Osteoblast (primary cell): ENCODE measurements around the gene DDX42. TPM values are rescaled to one million over a fixed set of nuclear protein-coding genes. Genes with fewer than 3 reads are reported as not detected.
"Not testable (repeated sequence)": the region's sequence is repeated elsewhere in the genome, so short reads cannot be mapped to it uniquely, and the experiment has no call there.

Experiments used
- DNase-seq: peaks from one replicate; pipeline ENCODE4 v3.0.0; 2011; ENCODE audit warnings: low spot score, mixed read lengths; ENCODE audit not compliant: insufficient read length; ENCODE audit errors: missing footprints
- H2AFZ ChIP-seq: 2 replicates; pipeline ENCODE4 v1.6.0; 2011; ENCODE audit warnings: mild to moderate bottlenecking, low read length
- H3K27ac ChIP-seq: 2 replicates; pipeline ENCODE4 v1.5.1; 2011; ENCODE audit warnings: mild to moderate bottlenecking, low read depth, low read length, moderate library complexity
- H3K27me3 ChIP-seq: 2 replicates; pipeline ENCODE4 v1.6.0; 2012; ENCODE audit warnings: mild to moderate bottlenecking, control low read depth, inconsistent platforms, low read length, moderate library complexity; ENCODE audit not compliant: insufficient read depth
- H3K36me3 ChIP-seq: 2 replicates; pipeline ENCODE4 v1.5.1; 2011; ENCODE audit warnings: mild to moderate bottlenecking, low read length, control low read depth, moderate library complexity; ENCODE audit not compliant: insufficient read depth
- H3K4me1 ChIP-seq: 2 replicates; pipeline ENCODE4 v1.5.1; 2011; ENCODE audit warnings: mild to moderate bottlenecking, low read length, control low read depth, moderate library complexity; ENCODE audit not compliant: insufficient read depth
- H3K4me2 ChIP-seq: 2 replicates; pipeline ENCODE4 v1.6.0; 2011; ENCODE audit warnings: mild to moderate bottlenecking, low read length; ENCODE audit not compliant: insufficient read depth
- H3K4me3 ChIP-seq: fragments of 200-600 bp; sonication (generic); 3 replicates; pipeline ENCODE4 v1.5.1; 2012; ENCODE audit warnings: mild to moderate bottlenecking, low read length, inconsistent platforms; ENCODE audit not compliant: insufficient read depth
- H3K79me2 ChIP-seq: 2 replicates; pipeline ENCODE4 v1.6.0; 2012; ENCODE audit warnings: mild to moderate bottlenecking, low read length, control low read depth, inconsistent platforms; ENCODE audit not compliant: insufficient read depth
- H3K9me3 ChIP-seq: 2 replicates; pipeline ENCODE4 v1.5.1; 2011; ENCODE audit warnings: low read depth, low read length, control low read depth
- H4K20me1 ChIP-seq: 2 replicates; pipeline ENCODE4 v1.6.0; 2012; ENCODE audit warnings: mild to moderate bottlenecking, low read length, control low read depth; ENCODE audit not compliant: insufficient read depth
- total RNA-seq: library from RNA; depleted of rRNA; stranded (reverse); fragments of >200 nt; gene quantifications from 2 replicates; pipeline ENCODE4 v1.2.3, GENCODE V29; 2012
- TF ChIP-seq, protein P1 (sequence below): IDR thresholded peaks from 2 replicates; pipeline ENCODE4 v1.5.1; 2011; ENCODE audit warnings: mild to moderate bottlenecking, low read depth, low read length, moderate library complexity; ENCODE audit errors: extremely low read depth

DDX42 gene
- total RNA-seq, 1 donor = 77.4 TPM

DNA sequence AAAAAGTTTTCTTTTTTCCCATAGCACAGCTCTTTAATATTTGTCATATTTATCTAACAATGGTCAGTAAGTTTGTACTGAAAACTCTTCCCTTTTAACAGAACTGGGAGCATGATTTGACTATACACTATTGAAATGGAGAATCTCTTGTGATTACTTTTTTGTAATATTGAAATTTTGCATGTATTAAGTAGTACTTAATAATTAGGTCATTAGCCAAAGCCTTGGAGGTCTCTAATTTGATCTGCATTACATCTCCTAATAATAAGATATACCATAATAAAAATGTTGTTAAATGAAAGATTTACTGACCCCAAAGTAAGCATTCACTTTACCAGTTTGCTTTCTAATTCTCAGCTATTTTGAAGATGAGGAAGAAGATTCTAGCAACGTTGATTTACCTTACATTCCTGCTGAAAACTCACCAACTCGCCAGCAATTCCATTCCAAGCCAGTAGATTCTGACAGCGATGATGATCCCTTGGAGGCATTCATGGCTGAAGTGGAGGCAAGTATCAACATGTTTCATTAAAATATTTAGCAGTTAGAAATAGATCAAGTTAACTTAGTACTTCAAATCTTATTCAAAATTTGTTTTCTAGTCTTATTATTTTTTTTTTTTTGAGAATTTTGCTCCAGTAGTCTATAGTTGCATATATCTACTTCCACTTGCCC is 18.2 kb downstream of the DDX42 start:
- Histone ChIP-seq H3K9me3 (no peaks in the 10 kb centered on the region), H2AFZ (no peak overlapping the region), H3K27me3 (no peaks in the 10 kb centered on the region), H3K4me1 (no peaks in the 10 kb centered on the region), H3K79me2 (peaks cover 75% of the 10 kb centered on the region), H3K4me2 (no peak overlapping the region), H3K27ac (no peak overlapping the region), H3K4me3 (no peak overlapping the region), H3K36me3 (peaks cover 84% of the 10 kb centered on the region), H4K20me1 (peaks cover 12% of the 10 kb centered on the region)
- no peak for DNase-seq
- TF ChIP-seq, protein P1, sequence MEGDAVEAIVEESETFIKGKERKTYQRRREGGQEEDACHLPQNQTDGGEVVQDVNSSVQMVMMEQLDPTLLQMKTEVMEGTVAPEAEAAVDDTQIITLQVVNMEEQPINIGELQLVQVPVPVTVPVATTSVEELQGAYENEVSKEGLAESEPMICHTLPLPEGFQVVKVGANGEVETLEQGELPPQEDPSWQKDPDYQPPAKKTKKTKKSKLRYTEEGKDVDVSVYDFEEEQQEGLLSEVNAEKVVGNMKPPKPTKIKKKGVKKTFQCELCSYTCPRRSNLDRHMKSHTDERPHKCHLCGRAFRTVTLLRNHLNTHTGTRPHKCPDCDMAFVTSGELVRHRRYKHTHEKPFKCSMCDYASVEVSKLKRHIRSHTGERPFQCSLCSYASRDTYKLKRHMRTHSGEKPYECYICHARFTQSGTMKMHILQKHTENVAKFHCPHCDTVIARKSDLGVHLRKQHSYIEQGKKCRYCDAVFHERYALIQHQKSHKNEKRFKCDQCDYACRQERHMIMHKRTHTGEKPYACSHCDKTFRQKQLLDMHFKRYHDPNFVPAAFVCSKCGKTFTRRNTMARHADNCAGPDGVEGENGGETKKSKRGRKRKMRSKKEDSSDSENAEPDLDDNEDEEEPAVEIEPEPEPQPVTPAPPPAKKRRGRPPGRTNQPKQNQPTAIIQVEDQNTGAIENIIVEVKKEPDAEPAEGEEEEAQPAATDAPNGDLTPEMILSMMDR = no peak

DNA sequence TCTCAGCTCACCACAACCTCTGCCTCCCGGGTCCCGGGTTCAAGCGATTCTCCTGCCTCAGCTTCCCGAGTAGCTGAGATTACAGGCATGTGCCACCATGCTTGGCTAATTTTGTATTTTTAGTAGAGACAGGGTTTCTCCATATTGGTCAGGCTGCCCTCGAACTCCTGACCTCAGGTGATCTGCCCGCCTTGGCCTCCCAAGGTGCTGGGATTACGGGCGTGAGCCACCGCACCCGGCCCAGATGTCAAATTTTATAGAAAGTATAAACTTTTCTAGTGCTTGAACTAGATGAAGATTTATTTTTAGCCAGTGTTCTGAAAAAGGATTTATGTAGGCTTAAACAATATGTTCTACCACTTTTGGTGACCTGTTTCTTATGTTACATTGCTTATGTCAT is 22.4 kb downstream of the DDX42 start:
- not testable (repeated sequence) for H3K4me1 ChIP-seq, H4K20me1 ChIP-seq, H3K4me2 ChIP-seq, H3K4me3 ChIP-seq, H2AFZ ChIP-seq, H3K9me3 ChIP-seq, DNase-seq, H3K27ac ChIP-seq, H3K27me3 ChIP-seq
- H3K79me2 ChIP-seq = peaks cover 55% of the 10 kb centered on the region
- H3K36me3 ChIP-seq = peaks cover 86% of the 10 kb centered on the region

DNA sequence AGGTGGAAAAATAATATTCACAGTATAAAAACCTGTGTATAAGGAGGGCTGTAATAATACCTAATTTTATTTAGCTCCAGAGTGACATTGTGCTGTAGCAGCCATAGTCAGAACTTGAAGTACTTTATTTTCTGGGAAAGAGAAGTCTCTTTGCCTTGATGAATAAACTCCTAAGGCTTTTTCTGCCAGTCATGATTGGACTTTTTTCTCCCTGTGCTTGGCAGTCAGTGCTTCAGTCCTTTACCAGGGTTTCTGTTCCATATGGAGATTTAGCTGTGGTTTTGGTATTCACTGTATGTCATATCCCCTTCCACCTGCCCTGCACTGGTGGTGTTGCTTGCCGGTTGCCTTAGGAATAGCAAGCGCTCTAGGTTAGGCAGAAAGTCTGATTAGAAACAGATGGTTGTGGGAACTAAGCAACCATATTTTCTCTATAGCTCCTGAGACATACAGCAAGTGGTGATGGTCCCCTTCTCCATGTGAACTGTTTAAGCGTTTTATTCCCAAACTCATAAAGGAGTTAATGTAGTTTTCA is 24.7 kb downstream of the DDX42 start:
- Histone ChIP-seq H3K4me2 (no peak overlapping the region), H3K4me1 (no peaks in the 10 kb centered on the region), H3K27ac (peak overlapping the region; percentile 26), H4K20me1 (peaks cover 3% of the 10 kb centered on the region), H2AFZ (no peak overlapping the region), H3K36me3 (peaks cover 90% of the 10 kb centered on the region), H3K27me3 (no peaks in the 10 kb centered on the region), H3K4me3 (no peak overlapping the region), H3K9me3 (no peaks in the 10 kb centered on the region), H3K79me2 (peaks cover 39% of the 10 kb centered on the region)
- no peak for DNase-seq
- TF ChIP-seq, protein P1 = no peak

DNA sequence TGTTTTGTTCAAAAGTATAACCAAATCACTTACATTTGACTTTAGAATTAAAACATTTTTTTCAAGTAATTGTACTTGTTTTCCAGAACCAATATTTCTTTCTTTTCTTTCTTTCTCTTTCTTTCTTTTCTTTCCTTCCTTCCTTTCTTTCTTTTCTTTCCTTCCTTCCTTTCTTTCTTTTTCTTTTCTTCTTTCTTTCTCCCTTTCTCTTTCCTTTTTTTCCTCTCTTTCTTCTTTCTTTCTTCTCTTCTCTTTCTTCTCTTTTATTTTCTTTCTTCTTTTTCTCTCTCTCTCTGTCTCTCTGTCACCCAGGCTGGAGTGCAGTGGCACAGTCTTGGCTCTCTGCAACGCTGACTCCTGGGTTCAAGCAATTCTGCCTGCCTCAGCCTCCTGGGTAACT is 26.8 kb downstream of the DDX42 start:
- Histone ChIP-seq H3K4me1 (no peaks in the 10 kb centered on the region), H3K9me3 (no peaks in the 10 kb centered on the region), H3K79me2 (peaks cover 27% of the 10 kb centered on the region), H4K20me1 (no peaks in the 10 kb centered on the region), H2AFZ (no peak overlapping the region), H3K4me3 (no peak overlapping the region), H3K4me2 (no peak overlapping the region), H3K36me3 (peaks cover 88% of the 10 kb centered on the region), H3K27me3 (no peaks in the 10 kb centered on the region), H3K27ac (no peak overlapping the region)
- no peak for DNase-seq
- TF ChIP-seq, protein P1 = no peak
